DMS 273 treated with DMSO at 0.1 percent for 48 hours (cell line): ENCODE measurements around the gene EVI2A.
"Not testable (repeated sequence)": the region's sequence is repeated elsewhere in the genome, so short reads cannot be mapped to it uniquely, and the experiment has no call there.

Experiments used
- DNase-seq: peaks from one replicate; lab custom pipeline; 2025; lab: John Stamatoyannopoulos, UW

Gene EVI2A, protein sequence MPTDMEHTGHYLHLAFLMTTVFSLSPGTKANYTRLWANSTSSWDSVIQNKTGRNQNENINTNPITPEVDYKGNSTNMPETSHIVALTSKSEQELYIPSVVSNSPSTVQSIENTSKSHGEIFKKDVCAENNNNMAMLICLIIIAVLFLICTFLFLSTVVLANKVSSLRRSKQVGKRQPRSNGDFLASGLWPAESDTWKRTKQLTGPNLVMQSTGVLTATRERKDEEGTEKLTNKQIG

DNA sequence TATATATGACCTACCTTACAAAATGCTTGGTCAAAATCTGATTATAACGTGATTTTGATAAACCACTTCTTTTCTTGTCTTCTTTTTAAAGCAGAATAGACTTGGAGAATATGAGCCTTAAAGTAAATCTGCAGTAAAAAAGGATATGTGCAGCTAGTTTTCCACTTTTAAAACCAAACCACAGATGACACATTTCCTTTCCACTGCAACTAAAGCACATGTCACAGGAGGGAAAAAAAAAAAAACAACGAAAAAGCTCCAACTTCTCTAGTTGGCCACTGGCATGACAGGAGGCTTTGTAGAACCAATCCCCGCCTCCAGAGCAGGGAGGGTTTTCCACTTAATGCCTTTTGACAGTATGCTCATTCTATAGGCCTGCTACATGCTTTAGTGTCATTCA lies at the start of gene EVI2A:
Gene EVI2A (minus strand): TSS at position 142 of the 400 bp plus-strand sequence. CDS start 2,609 bp downstream, outside the sequence.
- no peak for DNase-seq

DNA sequence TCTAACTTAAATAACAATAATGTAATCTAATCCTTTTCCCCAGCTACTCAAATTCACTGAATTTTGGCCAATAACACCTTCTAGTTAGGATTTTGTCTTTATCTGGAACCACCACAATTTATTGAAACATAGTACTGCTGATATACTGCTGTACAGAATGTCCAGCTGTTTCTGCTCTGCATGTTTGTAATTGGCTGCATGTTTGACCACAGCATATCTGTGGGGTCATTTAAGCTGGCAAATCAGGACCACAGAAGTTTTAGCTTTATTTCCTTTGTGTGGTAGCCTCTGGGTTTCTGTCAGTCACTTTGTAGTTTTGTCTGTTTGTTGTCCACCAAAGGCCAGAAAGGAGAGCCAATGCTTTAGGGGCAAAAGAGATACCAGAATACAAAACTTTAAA lies 47.8 kb upstream of the EVI2A start:
- DNase-seq: no peak

DNA sequence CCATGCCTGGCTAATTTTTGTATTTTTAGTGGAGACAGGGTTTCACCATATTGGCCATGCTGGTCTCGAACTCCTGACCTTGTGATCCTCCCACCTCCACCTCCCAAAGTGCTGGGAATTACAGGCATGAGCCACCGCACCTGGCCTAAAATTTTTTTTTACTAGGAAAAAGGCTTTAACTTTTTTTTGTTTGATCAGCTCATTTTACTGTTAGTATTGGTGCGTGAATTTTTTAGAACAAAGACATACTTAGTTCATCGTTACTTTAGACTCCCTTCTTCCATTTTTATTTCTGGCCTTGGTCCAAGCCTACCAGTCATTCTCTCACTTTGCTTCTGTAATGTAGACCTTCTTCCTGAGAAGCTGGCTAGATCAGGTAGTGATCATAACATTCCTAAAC lies 44.7 kb upstream of the EVI2A start:
- no peak for DNase-seq

DNA sequence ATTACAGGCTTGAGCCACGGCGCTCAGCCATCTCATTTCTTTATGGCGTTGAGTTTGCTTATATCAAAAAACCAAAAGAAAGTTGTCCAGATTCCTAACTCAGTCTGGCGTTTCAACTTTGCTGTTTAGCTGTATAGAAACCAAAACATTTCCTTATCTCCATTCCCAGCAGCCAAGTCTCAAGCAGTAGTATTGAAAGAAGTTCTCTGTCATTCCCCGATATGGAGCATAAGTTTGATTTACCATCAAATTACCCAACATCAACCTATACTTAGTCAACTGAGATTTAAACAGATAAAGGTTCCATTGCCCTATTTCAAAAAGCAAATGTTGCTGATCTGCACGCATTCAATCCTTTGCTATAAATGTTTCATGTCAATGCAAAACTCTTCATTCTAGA lies 42.6 kb upstream of the EVI2A start:
- DNase-seq: no peak

DNA sequence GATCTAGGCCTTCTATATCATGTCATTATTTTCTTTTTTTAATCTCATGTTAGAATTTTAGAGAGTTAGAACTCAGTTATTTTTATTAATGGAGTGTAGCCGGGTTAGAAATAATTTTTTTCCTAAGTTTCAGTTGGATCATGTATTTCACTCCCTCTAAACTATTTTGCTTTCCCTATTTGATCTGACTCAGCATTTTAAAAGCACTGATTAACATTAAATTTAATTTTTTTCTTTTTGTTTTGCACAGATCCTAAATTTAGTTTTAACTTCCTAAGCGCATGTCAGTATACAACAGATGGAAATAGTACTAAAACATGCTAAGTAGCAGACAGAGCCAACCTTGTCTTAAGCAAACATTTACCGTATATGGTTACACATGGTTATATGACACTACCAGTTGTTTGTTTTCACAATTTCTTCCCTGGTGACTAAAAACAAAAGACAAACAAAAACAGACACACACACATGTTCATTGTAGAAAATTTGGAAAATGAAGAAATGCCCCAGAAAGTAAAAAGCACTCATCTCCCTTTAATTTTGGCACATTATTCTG lies 36.5 kb upstream of the EVI2A start:
- DNase-seq: no peak

DNA sequence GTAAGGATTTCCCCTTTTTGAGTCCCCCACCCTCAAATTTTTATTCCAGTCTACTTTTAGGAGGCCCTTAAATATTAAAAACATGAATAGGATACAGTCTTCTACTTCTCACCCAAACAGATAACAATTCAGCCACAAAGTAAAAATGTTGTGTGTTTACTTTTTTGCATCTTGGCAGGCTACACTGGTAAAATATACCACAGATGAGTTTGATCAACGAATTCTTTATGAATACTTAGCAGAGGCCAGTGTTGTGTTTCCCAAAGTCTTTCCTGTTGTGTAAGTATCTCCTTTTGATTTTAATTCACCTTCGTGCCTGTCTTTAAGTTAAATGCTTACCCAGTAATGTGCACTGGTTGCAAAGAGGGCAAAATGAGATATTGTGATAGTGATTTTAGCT lies 35.7 kb upstream of the EVI2A start:
- DNase-seq: no peak

DNA sequence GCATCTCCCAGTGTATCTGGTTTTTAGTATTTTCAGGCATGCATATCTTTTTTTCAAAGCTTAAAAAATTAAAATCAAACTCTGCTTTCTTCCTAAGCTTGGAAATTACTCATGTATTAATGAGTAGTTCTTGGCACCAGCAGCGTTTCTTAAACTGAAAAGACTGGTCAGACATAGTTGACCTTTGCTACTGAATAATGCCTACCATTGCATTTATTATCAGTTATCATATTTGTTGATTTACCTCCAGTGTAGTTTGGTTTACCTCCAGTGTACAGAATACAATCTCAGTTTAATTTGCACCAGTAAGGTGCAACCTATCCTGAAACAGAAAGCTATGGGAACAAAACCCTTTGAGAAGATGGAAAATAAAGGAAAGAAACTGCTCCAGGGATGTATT lies 34.5 kb upstream of the EVI2A start:
- no peak for DNase-seq

DNA sequence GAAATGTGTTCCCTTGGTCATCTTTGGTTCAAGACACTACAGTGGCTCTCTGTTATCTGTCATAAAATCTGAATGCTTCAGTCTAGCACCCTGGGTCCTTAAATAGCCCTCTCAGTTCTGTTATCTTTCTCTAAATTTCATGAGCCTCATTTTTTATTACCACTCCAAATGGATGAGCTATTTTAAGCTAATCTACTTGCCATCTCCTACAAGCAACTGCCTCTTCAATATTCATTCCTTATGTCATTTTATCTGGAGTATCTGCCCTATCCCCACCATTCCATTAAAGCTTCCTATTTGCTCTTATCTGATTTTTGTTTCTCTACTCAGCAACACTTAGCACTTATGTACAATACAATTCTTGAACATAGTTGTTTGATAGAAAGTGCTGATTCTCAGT lies 28.0 kb upstream of the EVI2A start:
- DNase-seq: no peak

DNA sequence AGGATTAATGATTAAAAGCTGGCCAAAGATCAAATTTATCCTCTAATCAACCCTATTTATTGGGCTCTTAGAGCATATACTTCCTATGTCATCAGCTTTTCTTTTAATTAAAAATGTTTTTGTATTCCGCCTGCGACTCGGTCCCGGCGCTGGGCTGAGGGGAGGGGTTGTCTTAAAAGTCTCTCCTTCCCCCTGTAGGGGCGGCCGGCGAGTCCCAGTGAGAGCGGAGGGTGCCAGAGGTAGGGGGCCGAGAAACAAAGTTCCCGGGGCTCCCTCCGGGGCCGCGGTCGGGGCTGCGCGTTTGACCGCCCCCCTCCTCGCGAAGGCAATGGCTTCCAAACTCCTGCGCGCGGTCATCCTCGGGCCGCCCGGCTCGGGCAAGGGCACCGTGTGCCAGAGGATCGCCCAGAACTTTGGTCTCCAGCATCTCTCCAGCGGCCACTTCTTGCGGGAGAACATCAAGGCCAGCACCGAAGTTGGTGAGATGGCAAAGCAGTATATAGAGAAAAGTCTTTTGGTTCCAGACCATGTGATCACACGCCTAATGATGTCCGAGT lies 23.8 kb upstream of the EVI2A start:
- not testable (repeated sequence) for DNase-seq

DNA sequence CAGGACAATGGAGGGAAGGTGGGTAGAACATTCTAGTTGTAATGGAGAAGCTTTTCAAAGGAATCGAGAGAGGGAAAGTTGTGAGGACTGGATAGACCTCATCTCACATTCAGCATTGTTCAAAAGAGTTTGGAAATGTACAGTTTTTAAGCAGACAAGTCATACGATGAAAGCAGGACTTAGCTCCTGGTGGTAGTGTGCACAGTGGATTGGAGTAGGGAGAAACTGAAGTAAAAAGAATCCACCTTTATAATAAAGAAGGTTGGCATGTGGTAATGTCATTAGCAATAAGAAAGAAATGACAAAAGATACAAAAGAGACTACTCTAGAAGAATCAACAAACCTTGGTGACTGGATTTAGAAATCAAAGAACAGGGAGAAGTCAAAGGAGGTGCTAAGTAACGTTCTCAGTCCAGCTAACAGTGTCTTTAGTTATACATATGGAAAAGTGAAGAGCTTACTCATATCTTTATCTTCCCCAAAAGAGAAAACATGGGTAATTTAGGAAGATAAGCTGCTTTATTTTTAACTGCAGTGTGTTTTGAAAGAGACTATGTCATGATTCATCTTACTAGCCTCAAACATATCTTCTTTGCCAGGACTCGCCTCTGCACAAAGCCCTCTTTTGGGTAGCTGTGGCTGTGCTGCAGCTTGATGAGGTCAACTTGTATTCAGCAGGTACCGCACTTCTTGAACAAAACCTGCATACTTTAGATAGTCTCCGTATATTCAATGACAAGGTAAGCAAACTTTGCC lies 18.7 kb upstream of the EVI2A start:
- no peak for DNase-seq

DNA sequence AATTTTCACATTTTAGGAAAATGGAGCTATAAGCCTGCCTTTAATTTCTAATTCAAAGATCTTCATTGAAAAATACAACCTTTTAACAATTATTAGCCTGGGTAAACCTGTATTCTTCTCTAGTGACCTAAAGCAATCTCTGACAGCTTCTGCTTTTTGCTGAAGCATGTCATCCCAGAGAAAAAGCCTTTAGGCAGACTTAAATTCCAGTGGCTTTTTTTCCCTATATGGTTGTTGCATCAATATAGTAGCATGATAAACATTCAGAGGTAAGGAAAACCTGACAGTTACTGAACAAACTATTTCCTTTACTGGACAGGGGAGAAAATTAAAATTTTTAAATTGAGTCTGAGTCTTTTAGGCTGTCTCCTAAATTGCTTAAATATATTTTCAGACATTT lies 7.8 kb upstream of the EVI2A start:
- no peak for DNase-seq

DNA sequence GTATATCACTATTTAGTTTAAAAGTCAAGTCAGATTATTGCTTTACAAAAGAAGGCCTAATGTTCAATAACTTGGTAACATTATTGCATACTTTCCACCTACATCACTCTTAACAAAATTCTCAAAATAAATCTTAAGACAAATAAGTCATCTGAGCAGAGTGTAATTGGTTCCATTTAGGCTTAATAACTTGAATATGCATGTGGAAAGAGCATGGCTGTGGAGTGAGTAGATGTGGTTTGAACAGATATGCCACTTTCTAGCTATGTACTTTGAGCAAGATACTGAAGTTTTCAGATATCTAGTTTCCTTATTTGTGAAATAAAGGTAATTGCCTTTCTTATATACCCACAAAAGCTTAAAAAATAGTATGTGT lies 6.7 kb upstream of the EVI2A start:
- DNase-seq: no peak

DNA sequence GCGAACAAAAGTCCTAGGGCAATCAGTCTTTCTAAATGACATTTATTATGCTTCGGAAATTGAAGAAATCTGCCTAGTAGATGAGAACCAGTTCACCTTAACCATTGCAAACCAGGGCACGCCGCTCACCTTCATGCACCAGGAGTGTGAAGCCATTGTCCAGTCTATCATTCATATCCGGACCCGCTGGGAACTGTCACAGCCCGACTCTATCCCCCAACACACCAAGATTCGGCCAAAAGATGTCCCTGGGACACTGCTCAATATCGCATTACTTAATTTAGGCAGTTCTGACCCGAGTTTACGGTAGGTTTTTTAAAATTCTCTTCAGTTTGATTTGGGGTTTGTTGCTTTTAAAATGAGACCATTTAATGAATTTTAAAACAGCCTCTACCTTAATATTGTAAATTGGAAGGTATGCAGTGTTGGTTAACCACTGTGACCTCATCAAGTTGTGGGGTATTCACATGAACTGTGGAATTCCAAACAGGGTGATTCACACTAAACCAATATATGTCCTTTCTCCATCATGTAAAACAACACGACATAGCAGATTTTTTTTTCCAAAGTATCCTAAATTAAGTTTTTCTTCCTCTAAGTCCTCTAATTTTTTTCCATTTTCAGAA lies 6.2 kb upstream of the EVI2A start:
- no peak for DNase-seq

DNA sequence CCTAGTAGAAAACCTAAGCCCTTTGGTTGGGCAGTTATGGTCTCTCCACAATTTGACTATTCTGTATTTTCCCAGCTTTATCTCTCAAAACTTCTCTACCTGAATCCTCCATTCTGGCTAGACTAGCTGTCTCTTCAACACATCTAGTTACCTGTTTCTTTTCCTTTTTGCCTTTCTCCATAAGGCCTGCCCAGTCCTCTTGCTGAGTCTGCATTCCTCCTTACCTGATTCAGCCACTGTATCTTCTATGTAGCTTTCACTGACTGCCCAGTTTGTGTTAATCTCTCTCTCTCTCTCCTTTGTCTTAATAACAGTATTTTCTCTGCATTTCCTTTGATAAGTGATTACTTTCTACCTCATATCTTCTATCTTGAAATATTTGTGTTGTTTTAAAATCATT lies 2.1 kb upstream of the EVI2A start:
- no peak for DNase-seq

DNA sequence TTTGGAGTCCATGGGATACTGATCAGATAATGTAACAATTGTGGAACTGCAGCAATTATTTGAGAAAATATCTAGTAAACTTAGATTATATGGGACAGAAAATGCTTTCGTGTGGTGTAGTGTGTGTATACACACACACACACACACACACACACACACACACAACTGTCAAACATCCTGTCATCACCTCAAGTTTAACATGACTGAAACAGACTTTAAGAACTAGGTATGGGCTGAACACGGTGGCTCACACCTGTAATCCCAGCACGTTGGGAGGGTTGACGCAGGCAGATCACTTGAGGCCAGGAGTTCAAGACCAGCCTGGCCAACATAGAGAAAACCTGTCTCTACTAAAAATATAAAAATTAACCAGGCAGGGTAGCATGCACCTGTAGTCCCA lies 544 bp upstream of the EVI2A start:
- no peak for DNase-seq

DNA sequence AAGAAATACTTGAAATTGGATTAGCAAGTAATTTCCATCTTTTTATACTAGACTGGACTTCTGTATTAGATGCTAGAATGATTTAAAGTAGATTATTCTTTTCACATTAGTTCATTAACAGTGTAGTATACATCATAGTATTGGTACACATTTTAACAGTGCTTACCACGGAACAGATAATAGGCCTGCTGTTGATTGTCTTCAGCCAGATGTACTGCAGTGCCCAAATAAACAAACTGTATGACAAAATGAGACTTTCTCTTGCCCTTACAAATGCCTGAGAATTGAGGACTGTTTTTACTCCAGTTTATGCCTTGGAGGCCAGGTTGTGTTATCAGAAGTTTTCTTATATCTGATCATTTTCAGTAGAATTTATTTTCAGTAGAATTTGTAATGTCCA lies 631 bp downstream of the EVI2A start:
- no peak for DNase-seq

DNA sequence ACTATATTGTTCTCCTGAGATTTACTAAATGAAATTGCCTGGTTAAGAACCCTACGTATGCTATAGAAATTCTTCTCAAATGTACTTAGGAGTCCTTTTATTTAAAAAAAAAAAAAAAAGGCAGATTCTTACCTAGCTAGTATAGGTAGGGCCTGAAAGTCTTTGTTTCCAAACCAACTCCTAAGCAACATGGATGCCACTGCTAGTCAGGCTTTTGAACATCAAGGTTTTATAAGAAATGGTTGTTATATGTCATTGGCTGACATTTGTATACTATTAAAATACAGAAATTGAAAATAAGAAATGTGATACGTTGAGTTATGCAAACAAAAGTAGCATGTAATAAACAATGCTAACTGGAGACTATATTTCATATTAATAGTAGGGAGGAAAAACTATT lies 1.2 kb downstream of the EVI2A start:
- no peak for DNase-seq

DNA sequence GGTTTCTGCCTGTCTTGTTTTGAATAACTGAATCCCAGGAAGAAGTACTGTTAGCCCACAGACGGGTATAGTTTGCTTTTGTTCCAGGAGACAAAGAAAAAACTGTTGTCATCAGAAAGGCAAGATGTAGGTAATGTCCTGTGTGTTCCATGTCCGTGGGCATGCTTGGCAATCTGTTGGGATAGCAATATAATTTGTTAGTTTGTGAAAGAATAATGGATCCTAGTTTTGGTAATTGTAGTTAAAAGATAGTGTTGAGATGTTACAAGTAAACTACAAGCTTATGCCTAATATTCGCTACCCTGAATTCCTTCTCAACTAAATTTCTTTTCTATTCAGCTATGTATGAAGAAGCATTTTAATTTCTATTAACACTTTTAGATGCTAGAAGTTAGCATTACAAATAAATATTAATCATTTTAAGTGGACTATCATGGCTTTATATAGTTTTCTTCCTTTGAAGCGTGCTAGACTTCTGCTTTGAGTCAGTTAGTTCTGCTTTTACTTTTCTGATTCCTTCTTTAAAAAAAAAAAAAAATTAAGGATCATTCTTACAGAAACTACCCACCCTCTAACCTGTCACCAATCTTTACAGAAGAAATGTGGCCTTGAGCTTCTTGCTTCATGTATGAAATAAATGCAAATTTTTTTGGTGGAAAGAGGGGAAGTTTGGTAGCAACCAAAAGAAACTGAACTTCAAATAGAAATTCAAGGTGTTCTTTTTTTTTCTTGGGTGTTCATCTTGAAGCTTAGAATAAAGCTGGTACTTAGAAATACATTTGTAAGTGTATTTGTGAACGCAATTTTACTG lies 2.4 kb downstream of the EVI2A start:
- no peak for DNase-seq

DNA sequence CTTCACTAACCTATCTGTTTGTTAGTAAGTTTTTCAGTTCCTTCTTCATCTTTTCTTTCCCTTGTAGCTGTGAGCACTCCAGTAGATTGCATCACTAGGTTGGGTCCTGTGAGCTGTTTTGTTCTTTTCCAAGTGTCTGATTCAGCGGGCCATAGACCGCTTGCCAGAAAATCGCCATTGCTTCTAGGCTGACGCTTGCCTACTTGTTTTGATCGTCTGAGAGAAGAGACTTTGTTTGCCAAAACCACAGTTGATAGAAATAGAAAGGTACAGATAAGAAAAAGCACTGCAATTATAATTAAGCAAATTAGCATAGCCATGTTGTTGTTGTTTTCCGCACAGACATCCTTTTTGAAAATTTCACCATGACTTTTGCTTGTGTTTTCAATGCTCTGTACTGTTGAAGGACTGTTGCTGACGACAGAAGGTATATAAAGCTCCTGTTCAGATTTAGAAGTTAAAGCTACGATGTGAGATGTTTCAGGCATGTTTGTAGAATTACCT lies 3.1 kb downstream of the EVI2A start:
- DNase-seq: no peak

DNA sequence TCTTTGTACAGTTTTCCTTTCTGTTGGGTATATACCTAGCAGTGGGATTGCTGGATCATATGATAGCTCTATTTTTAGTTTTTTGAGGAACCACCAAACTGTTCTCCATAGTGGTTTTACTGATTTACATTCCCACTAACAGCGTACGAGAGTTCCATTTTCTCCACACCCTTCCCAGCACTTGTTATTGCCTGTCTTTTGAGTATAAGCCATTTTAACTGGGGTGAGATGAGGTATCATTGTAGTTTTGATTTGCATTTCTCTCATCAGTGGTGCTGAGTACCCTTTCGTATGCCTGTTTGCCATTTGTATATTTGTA lies 6.7 kb downstream of the EVI2A start:
- no peak for DNase-seq

DNA sequence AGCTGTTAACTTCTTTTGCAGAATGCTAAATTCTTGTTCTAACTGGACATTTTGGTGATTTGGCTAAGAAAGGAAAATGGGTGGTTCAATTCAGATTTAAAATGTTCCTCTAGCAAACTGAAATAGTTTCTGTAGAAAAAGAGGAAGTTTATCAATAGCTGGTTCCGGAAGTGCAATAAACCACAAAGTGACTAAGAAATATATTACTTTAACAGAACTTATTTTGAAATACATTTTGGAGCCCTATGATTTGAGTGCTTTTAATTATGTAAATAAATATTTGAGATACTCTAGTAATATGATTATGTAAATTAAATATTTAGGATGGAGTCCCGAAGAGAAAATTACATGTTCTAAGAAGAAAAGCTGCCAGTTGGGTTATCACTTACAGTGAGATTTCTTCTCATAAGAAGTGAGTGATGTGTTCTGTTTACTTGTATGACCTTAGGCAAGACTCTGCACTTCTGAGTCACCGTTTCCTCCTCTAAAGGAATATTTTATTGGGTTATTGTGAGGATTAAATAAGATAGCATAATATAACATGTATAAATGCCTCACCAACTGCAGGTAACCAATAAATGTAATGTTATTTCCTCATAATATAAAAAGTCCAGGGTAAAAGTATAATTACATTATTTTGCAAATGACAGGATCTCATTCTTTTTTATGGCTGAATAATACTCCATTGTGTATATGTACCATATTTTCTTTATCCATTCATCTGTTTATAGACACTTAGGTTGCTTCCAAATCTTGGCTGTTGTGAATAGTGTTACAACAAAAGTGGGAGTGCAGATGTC lies 7.2 kb downstream of the EVI2A start, which contains the start of gene EVI2B:
Gene EVI2B (minus strand): TSS at position 73 of the 800 bp plus-strand sequence. CDS start 8,445 bp downstream, outside the sequence.
- DNase-seq: no peak
